Lower leg skin (tissue), 3 donors: ENCODE data around the gene METTL22.

ENCODE experiments used
- POLR2A ChIP-seq, 2 donors: fragments of 450-650 bp; IDR thresholded peaks; one replicate each; pipeline ENCODE4 v1.6.1; 2016 to 2017; ENCODE audit warnings: antibody characterized with exemption in 2 of 2, mild to moderate bottlenecking in 1 of 2, moderate library complexity in 1 of 2
- TF ChIP-seq, protein P1 (sequence below), 3 donors: fragments of 450-650 bp; IDR thresholded peaks; one replicate each; pipeline ENCODE4 v1.5.1; 2016; ENCODE audit warnings: antibody characterized with exemption in 3 of 3, mild to moderate bottlenecking in 3 of 3, moderate library complexity in 2 of 3

DNA sequence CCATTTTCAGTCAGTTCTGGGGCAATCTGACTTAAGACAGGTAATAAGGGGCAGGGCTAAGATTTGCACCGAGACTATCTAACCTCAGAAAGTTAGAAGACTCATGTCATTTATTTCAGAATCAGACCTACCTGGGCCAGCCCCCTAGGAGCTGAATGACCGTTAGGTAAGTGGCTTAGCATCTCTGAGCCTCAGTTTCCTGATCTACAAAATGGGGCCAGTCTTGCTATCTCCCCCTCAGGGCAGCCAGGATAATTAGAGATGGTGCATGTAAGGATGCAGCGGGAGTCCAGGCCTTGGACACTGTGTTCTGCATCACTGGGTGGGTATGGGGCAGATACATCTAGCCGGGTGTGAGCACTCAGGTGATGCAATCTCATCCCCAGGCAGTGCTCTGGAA lies 10.4 kb upstream of the METTL22 start:
- TF ChIP-seq, protein P1, sequence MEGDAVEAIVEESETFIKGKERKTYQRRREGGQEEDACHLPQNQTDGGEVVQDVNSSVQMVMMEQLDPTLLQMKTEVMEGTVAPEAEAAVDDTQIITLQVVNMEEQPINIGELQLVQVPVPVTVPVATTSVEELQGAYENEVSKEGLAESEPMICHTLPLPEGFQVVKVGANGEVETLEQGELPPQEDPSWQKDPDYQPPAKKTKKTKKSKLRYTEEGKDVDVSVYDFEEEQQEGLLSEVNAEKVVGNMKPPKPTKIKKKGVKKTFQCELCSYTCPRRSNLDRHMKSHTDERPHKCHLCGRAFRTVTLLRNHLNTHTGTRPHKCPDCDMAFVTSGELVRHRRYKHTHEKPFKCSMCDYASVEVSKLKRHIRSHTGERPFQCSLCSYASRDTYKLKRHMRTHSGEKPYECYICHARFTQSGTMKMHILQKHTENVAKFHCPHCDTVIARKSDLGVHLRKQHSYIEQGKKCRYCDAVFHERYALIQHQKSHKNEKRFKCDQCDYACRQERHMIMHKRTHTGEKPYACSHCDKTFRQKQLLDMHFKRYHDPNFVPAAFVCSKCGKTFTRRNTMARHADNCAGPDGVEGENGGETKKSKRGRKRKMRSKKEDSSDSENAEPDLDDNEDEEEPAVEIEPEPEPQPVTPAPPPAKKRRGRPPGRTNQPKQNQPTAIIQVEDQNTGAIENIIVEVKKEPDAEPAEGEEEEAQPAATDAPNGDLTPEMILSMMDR (IDR thresholded peaks at IDR 0.05), result no peak
- TF ChIP-seq POLR2A (IDR thresholded peaks at IDR 0.05), result no peak
